Left ventricle myocardium inferior (tissue), 1 donor: ENCODE results near the gene KIRREL3. TPM values are rescaled to one million over a fixed set of nuclear protein-coding genes. Genes with fewer than 3 reads are reported as not detected.

Experiments used
- DNase-seq: peaks from one replicate; pipeline ENCODE4 v3.0.0-alpha.2; 2020
- H3K27ac ChIP-seq: fragments of 200-600 bp; replicated peaks from 2 replicates; pipeline ENCODE4 v1.8.0; 2021
- H3K27me3 ChIP-seq: fragments of 200-600 bp; 2 replicates; pipeline ENCODE4 v1.8.0; 2021; ENCODE audit warnings: low read depth
- H3K36me3 ChIP-seq: fragments of 200-600 bp; 2 replicates; pipeline ENCODE4 v1.8.0; 2021
- H3K4me1 ChIP-seq: fragments of 200-600 bp; 2 replicates; pipeline ENCODE4 v1.8.0; 2021
- H3K4me3 ChIP-seq: fragments of 200-600 bp; 2 replicates; pipeline ENCODE4 v1.8.0; 2021; ENCODE audit warnings: mild to moderate bottlenecking, moderate library complexity
- H3K9me3 ChIP-seq: fragments of 200-600 bp; replicated peaks from 2 replicates; pipeline ENCODE4 v1.8.0; 2021
- CTCF ChIP-seq: fragments of 200-600 bp; IDR thresholded peaks from 2 replicates; pipeline ENCODE4 v1.8.0; 2021; ENCODE audit warnings: antibody characterized with exemption, mild to moderate bottlenecking, borderline replicate concordance
- intact Hi-C: fragments of 100-400 bp; cut with micrococcal nuclease; formaldehyde crosslinking; loops from one replicate; pipeline ENCODE4 v1.11.0; 2022
- long read RNA-seq: library from polyadenylated mRNA; unstranded; transcript quantifications from one replicate; pipeline ENCODE4 v2.0.0, GENCODE V29; 2021
- total RNA-seq: library from RNA; stranded (reverse); fragmentation: NEBNext Ultra II Directional; extraction: Animal tissue kit (Norgen Biotek cat#: 25700); gene quantifications from one replicate; pipeline ENCODE4 v1.2.1, GENCODE V29; 2021
- donor health status: DM: no; HTN: yes; CAD: no; lungs with severe emphysema.

The KIRREL3 gene
- total RNA-seq: 0.74 TPM
- long read RNA-seq, partial matches to known transcripts: 0 of 4 reads
- long read RNA-seq, other reads (novel, unspliced or antisense): 4 of 4 reads

DNA sequence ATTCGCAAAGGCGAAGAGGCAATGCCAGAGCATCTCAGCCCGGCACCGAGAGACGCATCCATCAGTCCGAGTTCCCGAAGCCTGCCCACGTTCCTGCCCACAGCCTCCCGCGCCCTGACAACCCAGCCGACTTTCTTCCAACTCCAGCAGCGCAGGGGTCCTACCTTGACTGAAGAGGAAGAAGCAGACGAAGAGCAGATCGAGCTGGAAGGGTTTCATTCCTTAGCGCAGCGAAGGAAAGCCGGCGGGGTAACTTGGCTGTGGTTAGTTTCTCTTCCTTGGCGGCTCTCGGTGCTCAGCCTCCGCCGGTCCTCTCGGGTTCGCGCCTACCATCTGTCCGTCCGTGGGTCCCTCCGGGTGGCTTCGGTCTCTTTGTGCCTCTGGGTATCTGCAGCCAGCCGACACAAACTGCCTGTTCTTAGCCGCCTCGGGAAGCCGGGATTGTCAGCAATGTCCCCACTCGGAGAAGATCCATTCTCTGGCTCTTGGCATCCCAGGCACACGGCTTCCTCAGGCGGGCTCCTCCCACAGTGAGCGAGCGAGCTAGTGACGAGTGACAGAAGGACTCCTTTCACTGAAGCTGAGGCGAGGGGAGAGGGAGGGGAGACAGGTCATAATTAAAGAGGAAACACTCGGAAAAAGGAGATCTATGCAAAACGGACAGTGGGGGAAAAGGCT, at the start of gene KIRREL3:
KIRREL3 (minus strand) TSS at position 480 of the 678 bp plus-strand sequence.
- H3K4me3 ChIP-seq: peak within 1 kb of the TSS; percentile 55

GRCh38 chr11:127050186-127050585, 49.6 kb upstream of the KIRREL3 start:
- Histone ChIP-seq H3K4me3 (no peak overlapping the region), H3K27ac (no peak overlapping the region), H3K9me3 (no peaks in the 10 kb centered on the region), H3K4me1 (no peaks in the 10 kb centered on the region), H3K36me3 (no peaks in the 10 kb centered on the region), H3K27me3 (peaks cover 16% of the 10 kb centered on the region)
- intact Hi-C loops: no loop called here
- no peak for TF ChIP-seq CTCF
- DNase-seq: no peak

More for the DNA sequence above, at the start of gene KIRREL3:
- Histone ChIP-seq H3K36me3 (no peaks in the 10 kb centered on the region), H3K4me1 (peaks cover 22% of the 10 kb centered on the region), H3K27me3 (peaks cover 100% of the 10 kb centered on the region), H3K27ac (no peak within 1 kb of the TSS), H3K9me3 (no peaks in the 10 kb centered on the region)
- intact Hi-C loops: no loop called here
- DNase-seq: no peak
- TF ChIP-seq CTCF: no peak

- H3K27ac ChIP-seq: no peak overlapping the region
- H3K27me3 ChIP-seq: peaks cover 16% of the 10 kb centered on the region
- intact Hi-C loops: no loop called here
- H3K9me3 ChIP-seq: no peaks in the 10 kb centered on the region
- H3K4me1 ChIP-seq: no peaks in the 10 kb centered on the region
- no peaks in the 10 kb centered on the region for H3K36me3 ChIP-seq
- DNase-seq: no peak
- TF ChIP-seq CTCF: no peak
- H3K4me3 ChIP-seq: no peak overlapping the region
Measured at GRCh38 chr11:127049486-127049885, 48.9 kb upstream of the KIRREL3 start.

DNA sequence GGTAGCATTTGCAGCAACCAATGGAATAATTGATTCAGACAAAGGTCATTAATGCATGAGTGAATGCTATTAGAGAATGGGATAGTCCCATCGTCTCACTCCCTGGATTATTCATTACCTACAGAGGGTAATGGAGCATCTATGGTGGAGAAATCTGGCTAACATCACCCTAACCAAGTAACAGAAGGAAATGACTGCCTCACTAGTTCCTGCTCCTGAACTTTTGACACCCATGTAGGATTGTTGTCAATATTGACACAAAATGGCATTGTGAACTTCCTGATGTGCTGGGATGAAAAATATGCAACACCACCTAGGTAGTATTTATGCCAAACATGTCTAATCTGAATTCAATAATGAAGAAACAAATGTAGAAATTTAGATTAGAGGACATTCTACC, 44.0 kb upstream of the KIRREL3 start:
- Histone ChIP-seq H3K4me1 (no peaks in the 10 kb centered on the region), H3K36me3 (no peaks in the 10 kb centered on the region), H3K27me3 (peaks cover 3% of the 10 kb centered on the region), H3K9me3 (no peaks in the 10 kb centered on the region), H3K4me3 (no peak overlapping the region), H3K27ac (no peak overlapping the region)
- intact Hi-C loops: no loop called here
- DNase-seq: no peak
- TF ChIP-seq CTCF: no peak

- no peak overlapping the region for H3K4me3 ChIP-seq
- no peak overlapping the region for H3K27ac ChIP-seq
- no peak for DNase-seq
- no peaks in the 10 kb centered on the region for H3K9me3 ChIP-seq
- H3K36me3 ChIP-seq: no peaks in the 10 kb centered on the region
- no peak for TF ChIP-seq CTCF
- intact Hi-C loops: no loop called here
- peaks cover 23% of the 10 kb centered on the region for H3K27me3 ChIP-seq
- no peaks in the 10 kb centered on the region for H3K4me1 ChIP-seq
Measured at GRCh38 chr11:127042445-127042844, 41.9 kb upstream of the KIRREL3 start.
